Fibroblast of mammary gland (primary cell): ENCODE measurements around the gene TTLL5.

Source experiments
- DNase-seq: peaks from one replicate; pipeline ENCODE4 v3.0.0-alpha.2; 2010; ENCODE audit warnings: low read depth
- H3K4me3 ChIP-seq: 2 replicates; pipeline ENCODE4 v1.5.1; 2011; ENCODE audit warnings: low read depth, mild to moderate bottlenecking, low read length, moderate library complexity; ENCODE audit not compliant: control insufficient read depth
- TF ChIP-seq, protein P1 (sequence below): conservative IDR thresholded peaks from 2 replicates; pipeline ENCODE4 v1.5.1; 2011; ENCODE audit warnings: low read depth, low read length, inconsistent platforms; ENCODE audit not compliant: control insufficient read depth, insufficient read depth

Gene TTLL5

GRCh38 chr14:75806352-75806832, 145.3 kb downstream of the TTLL5 start:
- no peak for DNase-seq
- TF ChIP-seq, protein P1, sequence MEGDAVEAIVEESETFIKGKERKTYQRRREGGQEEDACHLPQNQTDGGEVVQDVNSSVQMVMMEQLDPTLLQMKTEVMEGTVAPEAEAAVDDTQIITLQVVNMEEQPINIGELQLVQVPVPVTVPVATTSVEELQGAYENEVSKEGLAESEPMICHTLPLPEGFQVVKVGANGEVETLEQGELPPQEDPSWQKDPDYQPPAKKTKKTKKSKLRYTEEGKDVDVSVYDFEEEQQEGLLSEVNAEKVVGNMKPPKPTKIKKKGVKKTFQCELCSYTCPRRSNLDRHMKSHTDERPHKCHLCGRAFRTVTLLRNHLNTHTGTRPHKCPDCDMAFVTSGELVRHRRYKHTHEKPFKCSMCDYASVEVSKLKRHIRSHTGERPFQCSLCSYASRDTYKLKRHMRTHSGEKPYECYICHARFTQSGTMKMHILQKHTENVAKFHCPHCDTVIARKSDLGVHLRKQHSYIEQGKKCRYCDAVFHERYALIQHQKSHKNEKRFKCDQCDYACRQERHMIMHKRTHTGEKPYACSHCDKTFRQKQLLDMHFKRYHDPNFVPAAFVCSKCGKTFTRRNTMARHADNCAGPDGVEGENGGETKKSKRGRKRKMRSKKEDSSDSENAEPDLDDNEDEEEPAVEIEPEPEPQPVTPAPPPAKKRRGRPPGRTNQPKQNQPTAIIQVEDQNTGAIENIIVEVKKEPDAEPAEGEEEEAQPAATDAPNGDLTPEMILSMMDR = no peak

DNA sequence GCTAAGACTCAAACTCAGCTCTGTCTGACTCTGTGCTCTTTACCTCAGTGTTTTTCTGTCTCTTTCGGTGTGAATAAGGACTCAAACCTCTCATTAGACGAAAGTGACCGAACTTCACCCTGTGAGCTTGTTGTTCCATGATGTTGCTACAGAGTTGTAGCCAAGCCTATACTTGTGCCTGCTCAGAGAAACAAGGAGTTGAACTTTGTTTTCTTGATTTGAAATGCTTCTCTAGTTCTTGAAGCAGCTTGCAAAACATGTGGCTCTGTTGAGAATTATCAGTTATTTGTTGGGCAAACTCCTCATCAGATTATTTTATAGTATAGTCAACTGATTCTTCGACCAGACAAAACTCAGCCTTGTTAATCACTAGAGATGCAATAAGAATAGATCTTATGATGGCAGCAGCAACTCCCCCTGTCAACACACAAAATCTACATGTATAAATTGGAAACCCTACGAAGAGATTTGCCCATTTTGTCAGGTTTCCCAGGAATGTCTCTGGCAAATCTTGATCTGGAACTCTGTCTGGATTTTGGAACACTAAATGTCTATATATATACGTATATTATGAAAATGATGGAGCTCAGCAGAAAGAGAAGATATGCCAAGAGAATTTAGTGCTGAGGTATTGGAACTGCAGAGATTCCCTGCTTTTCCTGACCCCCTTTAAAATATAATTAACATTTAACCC, 146.8 kb downstream of the TTLL5 start:
- no peak for DNase-seq
- H3K4me3 ChIP-seq = no peak overlapping the region
- TF ChIP-seq, protein P1 = no peak

More at GRCh38 chr14:75806352-75806832, 145.3 kb downstream of the TTLL5 start:
- no peak overlapping the region for H3K4me3 ChIP-seq

- H3K4me3 ChIP-seq = no peak overlapping the region
- DNase-seq = no peak
- TF ChIP-seq, protein P1 = no peak
Observed at GRCh38 chr14:75811136-75811829, 150.2 kb downstream of the TTLL5 start.

GRCh38 chr14:75811872-75812499, 150.9 kb downstream of the TTLL5 start:
- TF ChIP-seq, protein P1 = no peak
- no peak overlapping the region for H3K4me3 ChIP-seq
- DNase-seq = peak; percentile 63

- no peak overlapping the region for H3K4me3 ChIP-seq
- TF ChIP-seq, protein P1 = no peak
- no peak for DNase-seq
Observed at GRCh38 chr14:75812622-75813021, 151.6 kb downstream of the TTLL5 start.

DNA sequence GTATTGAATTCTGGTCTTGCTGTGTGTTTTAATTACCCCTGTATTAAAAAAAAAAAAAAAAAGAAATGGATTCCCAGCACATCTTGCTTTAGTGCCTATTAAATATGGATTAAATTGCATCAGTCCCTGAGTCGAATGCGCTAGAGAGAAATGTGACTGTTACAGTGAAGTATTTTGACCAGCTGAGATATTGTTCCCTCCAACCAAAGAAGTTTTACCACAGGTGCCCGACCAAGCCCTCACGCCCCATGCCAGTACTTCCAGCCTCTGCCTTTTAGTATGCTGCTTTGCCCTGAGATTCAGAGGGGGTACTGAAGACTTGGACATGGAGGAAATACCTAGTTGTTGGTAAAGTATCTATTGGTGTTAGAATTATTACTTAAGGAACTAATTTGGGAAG, 159.7 kb downstream of the TTLL5 start:
- no peak overlapping the region for H3K4me3 ChIP-seq
- TF ChIP-seq, protein P1 = no peak
- DNase-seq = no peak
